ENCODE measurements around the gene PKDCC. TPM values are rescaled to one million over a fixed set of nuclear protein-coding genes. Genes with fewer than 3 reads are reported as not detected.

PKDCC gene
- total and polyA plus RNA-seq, 2 of the 13 experiments (the other 11 are each of a cell fraction or from before 2014, with no cell fraction given), result 52.6 to 58.8 TPM

DNA sequence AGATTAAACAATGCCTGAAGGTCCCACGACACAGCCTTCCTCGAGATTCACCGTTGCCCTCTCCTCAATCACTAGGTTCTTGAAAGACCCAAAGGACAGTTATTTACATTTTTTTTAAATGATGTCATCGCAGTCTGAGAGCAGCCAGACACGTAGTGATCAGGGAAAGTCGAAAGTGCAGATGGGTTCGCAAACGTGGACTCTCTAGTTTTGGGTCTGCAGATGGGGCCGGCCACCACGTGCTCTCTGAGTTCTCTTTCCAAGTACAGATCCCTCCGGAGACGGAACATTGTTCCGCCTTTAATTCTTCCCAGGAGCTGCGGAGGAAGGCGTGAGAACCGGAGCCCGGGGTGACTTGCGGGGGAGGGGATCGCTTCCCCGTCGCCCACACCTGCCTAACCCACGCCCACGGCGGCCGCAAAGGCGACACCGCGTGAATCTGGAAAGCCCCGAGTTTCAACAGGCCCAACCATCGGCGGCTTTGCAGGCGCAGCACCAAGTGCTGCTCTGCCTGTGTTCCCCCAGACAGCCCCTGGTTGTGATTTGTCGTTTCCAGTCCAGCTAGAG is 54.3 kb downstream of the PKDCC start (continued):
- TF ChIP-seq, protein P1, sequence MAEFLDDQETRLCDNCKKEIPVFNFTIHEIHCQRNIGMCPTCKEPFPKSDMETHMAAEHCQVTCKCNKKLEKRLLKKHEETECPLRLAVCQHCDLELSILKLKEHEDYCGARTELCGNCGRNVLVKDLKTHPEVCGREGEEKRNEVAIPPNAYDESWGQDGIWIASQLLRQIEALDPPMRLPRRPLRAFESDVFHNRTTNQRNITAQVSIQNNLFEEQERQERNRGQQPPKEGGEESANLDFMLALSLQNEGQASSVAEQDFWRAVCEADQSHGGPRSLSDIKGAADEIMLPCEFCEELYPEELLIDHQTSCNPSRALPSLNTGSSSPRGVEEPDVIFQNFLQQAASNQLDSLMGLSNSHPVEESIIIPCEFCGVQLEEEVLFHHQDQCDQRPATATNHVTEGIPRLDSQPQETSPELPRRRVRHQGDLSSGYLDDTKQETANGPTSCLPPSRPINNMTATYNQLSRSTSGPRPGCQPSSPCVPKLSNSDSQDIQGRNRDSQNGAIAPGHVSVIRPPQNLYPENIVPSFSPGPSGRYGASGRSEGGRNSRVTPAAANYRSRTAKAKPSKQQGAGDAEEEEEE (CRISPR knock-in tag; IDR thresholded peaks at IDR 0.05; ENCODE audit: borderline replicate concordance), result peak; percentile 59; the same call in 1 of the 2 replicates
- peak; percentile 11; the same call in 1 of the 2 replicates for TF ChIP-seq ZNF143 (CRISPR knock-in tag; IDR thresholded peaks at IDR 0.05)
- TF ChIP-seq RCOR2 (CRISPR knock-in tag; IDR thresholded peaks at IDR 0.05), result peak; percentile 50; the same call in 1 of the 2 replicates
- no peak for TF ChIP-seq ZKSCAN5 (CRISPR knock-in tag; IDR thresholded peaks at IDR 0.05)
- TF ChIP-seq ZNF230 (CRISPR knock-in tag; IDR thresholded peaks at IDR 0.05), result 0 out of 2 replicates have a peak, but pooled peaks have one; percentile 31
- TF ChIP-seq, protein P2, sequence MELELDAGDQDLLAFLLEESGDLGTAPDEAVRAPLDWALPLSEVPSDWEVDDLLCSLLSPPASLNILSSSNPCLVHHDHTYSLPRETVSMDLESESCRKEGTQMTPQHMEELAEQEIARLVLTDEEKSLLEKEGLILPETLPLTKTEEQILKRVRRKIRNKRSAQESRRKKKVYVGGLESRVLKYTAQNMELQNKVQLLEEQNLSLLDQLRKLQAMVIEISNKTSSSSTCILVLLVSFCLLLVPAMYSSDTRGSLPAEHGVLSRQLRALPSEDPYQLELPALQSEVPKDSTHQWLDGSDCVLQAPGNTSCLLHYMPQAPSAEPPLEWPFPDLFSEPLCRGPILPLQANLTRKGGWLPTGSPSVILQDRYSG (CRISPR knock-in tag; IDR thresholded peaks at IDR 0.05), result no peak
- no peak for TF ChIP-seq U2AF1 (optimal IDR thresholded peaks at IDR 0.05; ENCODE audit: low read depth, low read length)
- peak; percentile 42; the same call in 1 of the 2 replicates for TF ChIP-seq GATA4 (IDR thresholded peaks at IDR 0.05; ENCODE audit: borderline replicate concordance, low read depth)
- no peak for TF ChIP-seq CHD4 (IDR thresholded peaks at IDR 0.05; ENCODE audit: borderline replicate concordance, low read length)
- no peak for TF ChIP-seq MTF2 (CRISPR knock-in tag; IDR thresholded peaks at IDR 0.05; ENCODE audit: borderline replicate concordance)
- TF ChIP-seq HNF4G (IDR thresholded peaks at IDR 0.05; ENCODE audit: borderline replicate concordance, low read depth, low read length), result no peak
- TF ChIP-seq HNF4G (CRISPR knock-in tag; IDR thresholded peaks at IDR 0.05; ENCODE audit: borderline replicate concordance, low read depth), result peak; percentile 55; the same call in 1 of the 2 replicates
- TF ChIP-seq SOX13 (IDR thresholded peaks at IDR 0.05), result no peak
- peak in 1 of 2 experiments; percentile 45; a peak in 1 of 4 replicates for TF ChIP-seq SOX13 (CRISPR knock-in tag; conservative IDR thresholded peaks at IDR 0.05 in 1 of 2, IDR thresholded peaks at IDR 0.05 in 1 of 2)
- TF ChIP-seq, protein P3, sequence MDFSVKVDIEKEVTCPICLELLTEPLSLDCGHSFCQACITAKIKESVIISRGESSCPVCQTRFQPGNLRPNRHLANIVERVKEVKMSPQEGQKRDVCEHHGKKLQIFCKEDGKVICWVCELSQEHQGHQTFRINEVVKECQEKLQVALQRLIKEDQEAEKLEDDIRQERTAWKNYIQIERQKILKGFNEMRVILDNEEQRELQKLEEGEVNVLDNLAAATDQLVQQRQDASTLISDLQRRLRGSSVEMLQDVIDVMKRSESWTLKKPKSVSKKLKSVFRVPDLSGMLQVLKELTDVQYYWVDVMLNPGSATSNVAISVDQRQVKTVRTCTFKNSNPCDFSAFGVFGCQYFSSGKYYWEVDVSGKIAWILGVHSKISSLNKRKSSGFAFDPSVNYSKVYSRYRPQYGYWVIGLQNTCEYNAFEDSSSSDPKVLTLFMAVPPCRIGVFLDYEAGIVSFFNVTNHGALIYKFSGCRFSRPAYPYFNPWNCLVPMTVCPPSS (IDR thresholded peaks at IDR 0.05), result no peak
- no peak for TF ChIP-seq ZNF550 (CRISPR knock-in tag; IDR thresholded peaks at IDR 0.05; ENCODE audit: borderline replicate concordance)
- peak; percentile 39; the same call in 1 of the 3 replicates for TF ChIP-seq MXI1 (IDR thresholded peaks at IDR 0.05; ENCODE audit: borderline replicate concordance, low read depth, low read length)
- no peak for TF ChIP-seq SMARCC2 (IDR thresholded peaks at IDR 0.05)
- TF ChIP-seq, protein P4, sequence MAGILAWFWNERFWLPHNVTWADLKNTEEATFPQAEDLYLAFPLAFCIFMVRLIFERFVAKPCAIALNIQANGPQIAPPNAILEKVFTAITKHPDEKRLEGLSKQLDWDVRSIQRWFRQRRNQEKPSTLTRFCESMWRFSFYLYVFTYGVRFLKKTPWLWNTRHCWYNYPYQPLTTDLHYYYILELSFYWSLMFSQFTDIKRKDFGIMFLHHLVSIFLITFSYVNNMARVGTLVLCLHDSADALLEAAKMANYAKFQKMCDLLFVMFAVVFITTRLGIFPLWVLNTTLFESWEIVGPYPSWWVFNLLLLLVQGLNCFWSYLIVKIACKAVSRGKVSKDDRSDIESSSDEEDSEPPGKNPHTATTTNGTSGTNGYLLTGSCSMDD (CRISPR knock-in tag; IDR thresholded peaks at IDR 0.05), result no peak
- peak; percentile 81 for TF ChIP-seq MEF2D (CRISPR knock-in tag; IDR thresholded peaks at IDR 0.05)
- peak; percentile 72; the same call in 1 of the 2 replicates for TF ChIP-seq ZNF598 (CRISPR knock-in tag; IDR thresholded peaks at IDR 0.05; ENCODE audit: borderline replicate concordance)
- peak; percentile 85; the same call in 1 of the 2 replicates for TF ChIP-seq ZBTB20 (CRISPR knock-in tag; IDR thresholded peaks at IDR 0.05; ENCODE audit: borderline replicate concordance, low read depth)
- TF ChIP-seq SATB2 (CRISPR knock-in tag; IDR thresholded peaks at IDR 0.05), result no peak
- TF ChIP-seq, protein P5, sequence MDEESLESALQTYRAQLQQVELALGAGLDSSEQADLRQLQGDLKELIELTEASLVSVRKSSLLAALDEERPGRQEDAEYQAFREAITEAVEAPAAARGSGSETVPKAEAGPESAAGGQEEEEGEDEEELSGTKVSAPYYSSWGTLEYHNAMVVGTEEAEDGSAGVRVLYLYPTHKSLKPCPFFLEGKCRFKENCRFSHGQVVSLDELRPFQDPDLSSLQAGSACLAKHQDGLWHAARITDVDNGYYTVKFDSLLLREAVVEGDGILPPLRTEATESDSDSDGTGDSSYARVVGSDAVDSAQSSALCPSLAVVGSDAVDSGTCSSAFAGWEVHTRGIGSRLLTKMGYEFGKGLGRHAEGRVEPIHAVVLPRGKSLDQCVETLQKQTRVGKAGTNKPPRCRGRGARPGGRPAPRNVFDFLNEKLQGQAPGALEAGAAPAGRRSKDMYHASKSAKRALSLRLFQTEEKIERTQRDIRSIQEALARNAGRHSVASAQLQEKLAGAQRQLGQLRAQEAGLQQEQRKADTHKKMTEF (CRISPR knock-in tag; IDR thresholded peaks at IDR 0.05), result peak; percentile 57; the same call in 1 of the 2 replicates
- TF ChIP-seq ELF1 (CRISPR knock-in tag; IDR thresholded peaks at IDR 0.05), result no peak

Measured in HepG2 (cell line).